Gastroesophageal sphincter (tissue), 4 donors: ENCODE data around the gene HTR2A. TPM values are rescaled to one million over a fixed set of nuclear protein-coding genes. Genes with fewer than 3 reads are reported as not detected.
"Not testable (repeated sequence)": the region's sequence is repeated elsewhere in the genome, so short reads cannot be mapped to it uniquely, and the experiment has no call there.

Experiments used
- ATAC-seq: fragments of 150-250 bp; one replicate; pipeline ENCODE4 v1.9.1; 2016; ENCODE audit warnings: mild to moderate bottlenecking, moderate library complexity
- H3K27ac ChIP-seq, 4 donors: fragments of 200-600 bp; sonication (generic) in 3 of 4; 1 replicate in 3 of 4; 2 replicates in 1 of 4; pipeline ENCODE4 v1.5.1; 2016 to 2019
- H3K27me3 ChIP-seq: fragments of 200-600 bp; sonication (generic); one replicate; pipeline ENCODE4 v1.5.1; 2019
- H3K36me3 ChIP-seq, 2 donors: fragments of 200-600 bp; sonication (generic); one replicate each; pipeline ENCODE4 v1.5.1; 2019; ENCODE audit warnings: control low read depth in 1 of 2
- H3K4me1 ChIP-seq, 3 donors: fragments of 200-600 bp; sonication (generic); 1 replicate in 2 of 3; 2 replicates in 1 of 3; pipeline ENCODE4 v1.5.1; 2016 to 2019; ENCODE audit warnings: control low read depth in 2 of 3
- H3K4me3 ChIP-seq, 2 donors: fragments of 200-600 bp; sonication (generic); one replicate each; pipeline ENCODE4 v1.5.1; 2019; ENCODE audit warnings: mild to moderate bottlenecking in 1 of 2, moderate library complexity in 1 of 2
- H3K9me3 ChIP-seq, 3 donors: fragments of 200-600 bp; sonication (generic); one replicate each; pipeline ENCODE4 v1.5.1; 2017 to 2019; ENCODE audit warnings: control low read depth in 2 of 3
- CTCF ChIP-seq, 4 experiments: fragments of 200-600 bp in 2 of 4; fragments of 450-650 bp in 2 of 4; sonication (generic) in 1 of 4; IDR thresholded peaks; one replicate each; pipeline ENCODE4 v1.5.1; 2017 to 2019; ENCODE audit warnings: antibody characterized with exemption in 4 of 4, mild to moderate bottlenecking in 2 of 4, moderate library complexity in 2 of 4
- EP300 ChIP-seq: sonication (generic); formaldehyde crosslinking; IDR thresholded peaks from one replicate; pipeline ENCODE4 v1.6.1; 2017; ENCODE audit warnings: antibody characterized with exemption, mild to moderate bottlenecking
- POLR2A ChIP-seq, 2 donors: fragments of 450-650 bp; IDR thresholded peaks; one replicate each; pipeline ENCODE4 v1.6.1; 2017; ENCODE audit warnings: antibody characterized with exemption in 2 of 2, mild to moderate bottlenecking in 2 of 2, moderate library complexity in 1 of 2
- POLR2AphosphoS5 ChIP-seq: sonication (generic); formaldehyde crosslinking; IDR thresholded peaks from one replicate; pipeline ENCODE4 v1.6.1; 2017; ENCODE audit warnings: antibody characterized with exemption
- WGBS, 2 donors: methylation state at CpG; one replicate each; pipeline ENCODE4 v1.1.5; 2018; ENCODE audit warnings: low coverage in 1 of 2; 5-methylcytosine and 5-hydroxymethylcytosine counted together
- total RNA-seq, 4 donors: library from RNA; depleted of rRNA; stranded (reverse); fragments of >200 nt; gene quantifications; one replicate each; pipeline ENCODE4 v1.1.0, GENCODE V29; 2016

Gene HTR2A
- total RNA-seq, 4 donors from 2014 or later, result 0.40 to 1.7 (median 0.54) TPM

DNA sequence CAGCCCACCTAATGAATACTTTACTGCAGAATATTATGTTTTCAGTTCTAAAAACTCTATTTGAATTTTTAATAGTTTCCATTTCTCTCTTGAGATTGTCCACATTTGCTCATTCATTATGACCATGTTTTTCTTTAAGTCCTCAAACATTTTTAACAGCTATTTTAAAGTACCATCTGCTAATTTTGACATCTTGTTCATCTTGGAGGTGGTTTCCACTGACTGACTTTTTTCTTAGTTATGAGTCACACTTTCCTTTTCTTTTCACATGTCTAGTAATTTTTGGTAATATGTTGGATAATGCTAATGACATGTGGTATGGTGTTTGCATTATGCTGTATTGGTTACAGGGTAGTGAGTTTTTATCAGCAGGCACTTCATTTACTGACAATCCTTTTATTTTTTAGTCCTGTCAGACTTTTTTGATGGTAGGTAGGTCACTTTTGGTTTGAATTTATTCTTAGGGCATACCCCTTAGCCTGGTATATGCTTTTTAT lies 84.5 kb downstream of the HTR2A start:
- peaks cover 4% of the 10 kb centered on the region for H3K27me3 ChIP-seq
- no peaks in the 10 kb centered on the region for H3K4me1 ChIP-seq
- no peak for TF ChIP-seq POLR2AphosphoS5
- no peak for TF ChIP-seq POLR2A (IDR thresholded peaks at IDR 0.05)
- no peak for TF ChIP-seq EP300
- TF ChIP-seq CTCF (IDR thresholded peaks at IDR 0.05), result no peak
- H3K4me3 ChIP-seq, result no peak overlapping the region
- peaks cover 0 to 16% (median 0%) of the 10 kb centered on the region in 3 donors for H3K9me3 ChIP-seq
- H3K27ac ChIP-seq, result no peak overlapping the region
- ATAC-seq, result no peak
- H3K36me3 ChIP-seq, result no peaks in the 10 kb centered on the region

GRCh38 chr13:46810440-46810839 lies 86.4 kb downstream of the HTR2A start:
- Histone ChIP-seq H3K36me3 (no peaks in the 10 kb centered on the region), H3K4me1 (no peaks in the 10 kb centered on the region), H3K27ac (no peak overlapping the region), H3K27me3 (peaks cover 4% of the 10 kb centered on the region), H3K9me3 (peaks cover 0 to 16% (median 0%) of the 10 kb centered on the region in 3 donors), H3K4me3 (no peak overlapping the region)
- 83 to 84% methylated on average over 5 of the region's 5 CpGs for WGBS, 2 donors
- TF ChIP-seq CTCF (IDR thresholded peaks at IDR 0.05) (no peak), POLR2A (IDR thresholded peaks at IDR 0.05) (no peak), EP300 (no peak), POLR2AphosphoS5 (no peak)
- no peak for ATAC-seq

- not testable (repeated sequence) for ATAC-seq, H3K9me3 ChIP-seq, H3K27ac ChIP-seq, H3K4me3 ChIP-seq, H3K36me3 ChIP-seq, H3K27me3 ChIP-seq, H3K4me1 ChIP-seq
- WGBS, 2 donors, result 78 to 80% methylated on average over 1 of the region's 1 CpG
Observed at GRCh38 chr13:46804921-46805320, 91.9 kb downstream of the HTR2A start.

DNA sequence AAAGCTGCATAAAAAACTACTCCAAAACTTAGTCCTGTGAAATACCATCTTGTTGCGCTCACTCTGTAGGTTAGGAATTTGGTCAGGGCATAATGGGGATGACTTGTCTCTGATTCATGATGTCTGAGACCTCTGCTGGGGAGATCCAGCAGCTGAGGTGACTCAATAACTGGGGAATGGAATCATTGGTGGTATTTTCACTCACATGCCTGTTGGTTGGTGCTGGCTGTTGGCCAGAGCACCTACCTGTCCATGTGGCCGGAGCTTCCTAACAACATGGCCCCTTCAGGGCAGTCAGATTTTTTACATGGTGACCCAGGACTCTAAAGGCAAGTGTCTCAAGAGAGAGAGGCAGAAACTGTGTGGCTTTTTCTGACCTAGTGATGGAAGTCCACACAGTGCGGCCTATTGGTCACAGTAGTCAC lies 92.5 kb downstream of the HTR2A start:
- H3K9me3 ChIP-seq, result no peaks in the 10 kb centered on the region
- 83 to 100% methylated on average over 2 to 3 of the region's 3 CpGs for WGBS, 2 donors
- H3K27me3 ChIP-seq, result peaks cover 4% of the 10 kb centered on the region
- no peak overlapping the region for H3K4me3 ChIP-seq
- no peak for TF ChIP-seq POLR2AphosphoS5
- TF ChIP-seq POLR2A (IDR thresholded peaks at IDR 0.05), result no peak
- TF ChIP-seq CTCF (IDR thresholded peaks at IDR 0.05), result no peak
- TF ChIP-seq EP300, result no peak
- H3K36me3 ChIP-seq, result no peaks in the 10 kb centered on the region
- H3K4me1 ChIP-seq, result peaks cover 0 to 4% (median 0%) of the 10 kb centered on the region in 3 donors
- no peak overlapping the region for H3K27ac ChIP-seq
- ATAC-seq, result no peak

- WGBS, 2 donors, result 90% methylated on average over 5 of the region's 5 CpGs; no CpG with 5 or more reads in 1 of the 2 donors
- Histone ChIP-seq H3K4me3 (no peak overlapping the region), H3K9me3 (no peaks in the 10 kb centered on the region), H3K4me1 (peaks cover 0 to 4% (median 0%) of the 10 kb centered on the region in 3 donors), H3K27me3 (no peaks in the 10 kb centered on the region), H3K27ac (no peak overlapping the region), H3K36me3 (no peaks in the 10 kb centered on the region)
- TF ChIP-seq EP300 (no peak), POLR2AphosphoS5 (no peak), CTCF (IDR thresholded peaks at IDR 0.05) (no peak), POLR2A (IDR thresholded peaks at IDR 0.05) (no peak)
- ATAC-seq, result no peak
Observed at GRCh38 chr13:46803586-46803985, 93.3 kb downstream of the HTR2A start.
